DOHH2 (cell line): ENCODE results near the gene MYO1B.

ENCODE experiments used
- H3F3A ChIP-seq: fragments of 200-600 bp; sonication (generic), shearing (Covaris generic); 2 replicates; pipeline ENCODE4 v1.6.0; 2016; ENCODE audit warnings: antibody characterized with exemption, mild to moderate bottlenecking; ENCODE audit not compliant: control insufficient read depth, insufficient read depth
- H3K27ac ChIP-seq: fragments of 200-600 bp; sonication (generic); 2 replicates; pipeline ENCODE4 v1.5.1; 2014; ENCODE audit warnings: low read depth, mild to moderate bottlenecking, low read length, moderate library complexity
- H3K27me3 ChIP-seq: fragments of 200-600 bp; sonication (generic); 2 replicates; pipeline ENCODE4 v1.6.1; 2014; ENCODE audit warnings: mild to moderate bottlenecking, low read length, mixed read lengths; ENCODE audit not compliant: control insufficient read depth
- H3K36me3 ChIP-seq: fragments of 200-600 bp; sonication (generic); 2 replicates; pipeline ENCODE4 v1.6.1; 2014; ENCODE audit warnings: mild to moderate bottlenecking, low read length, moderate library complexity, mixed read lengths; ENCODE audit not compliant: control insufficient read depth
- H3K4me1 ChIP-seq: fragments of 200-600 bp; sonication (generic); 2 replicates; pipeline ENCODE4 v1.6.1; 2014; ENCODE audit warnings: mild to moderate bottlenecking, low read length, mixed read lengths; ENCODE audit not compliant: control insufficient read depth
- H3K4me2 ChIP-seq: fragments of 200-600 bp; sonication (generic); 2 replicates; pipeline ENCODE4 v1.6.0; 2014; ENCODE audit warnings: mild to moderate bottlenecking, low read length, moderate library complexity
- H3K4me3 ChIP-seq: fragments of 200-600 bp; sonication (generic); 2 replicates; pipeline ENCODE4 v1.5.1; 2014; ENCODE audit warnings: mild to moderate bottlenecking, low read length, mixed read lengths
- H3K79me2 ChIP-seq: fragments of 200-600 bp; sonication (generic); 2 replicates; pipeline ENCODE4 v1.6.1; 2014; ENCODE audit warnings: mild to moderate bottlenecking, low read length, mixed read lengths; ENCODE audit not compliant: control insufficient read depth
- H3K9me2 ChIP-seq: fragments of 200-600 bp; sonication (generic); replicated peaks from 2 replicates; pipeline ENCODE4 v1.6.1; 2014; ENCODE audit warnings: mild to moderate bottlenecking, low read length, mixed read lengths; ENCODE audit not compliant: control insufficient read depth
- H3K9me3 ChIP-seq: fragments of 200-600 bp; sonication (generic); 2 replicates; pipeline ENCODE4 v1.6.1; 2014; ENCODE audit warnings: antibody characterized with exemption, low read length, mixed read lengths; ENCODE audit not compliant: control insufficient read depth, insufficient read depth
- H4K20me1 ChIP-seq: fragments of 200-600 bp; sonication (generic); 2 replicates; pipeline ENCODE4 v1.6.0; 2014; ENCODE audit warnings: low read depth, mild to moderate bottlenecking, antibody characterized with exemption, low read length, moderate library complexity; ENCODE audit not compliant: control insufficient read depth, insufficient read depth
- CTCF ChIP-seq: fragments of 200-600 bp; sonication (generic); IDR thresholded peaks from one replicate; pipeline ENCODE4 v1.5.1; 2014; ENCODE audit warnings: antibody characterized with exemption, mild to moderate bottlenecking, low read depth, low read length; ENCODE audit not compliant: poor library complexity, severe bottlenecking
- EZH2phosphoT487 ChIP-seq: fragments of 200-600 bp; sonication (generic); IDR thresholded peaks from 2 replicates; pipeline ENCODE4 v1.6.1; 2017; ENCODE audit warnings: borderline replicate concordance, mild to moderate bottlenecking, antibody characterized with exemption, low read length, moderate library complexity, mixed read lengths

The MYO1B gene

DNA sequence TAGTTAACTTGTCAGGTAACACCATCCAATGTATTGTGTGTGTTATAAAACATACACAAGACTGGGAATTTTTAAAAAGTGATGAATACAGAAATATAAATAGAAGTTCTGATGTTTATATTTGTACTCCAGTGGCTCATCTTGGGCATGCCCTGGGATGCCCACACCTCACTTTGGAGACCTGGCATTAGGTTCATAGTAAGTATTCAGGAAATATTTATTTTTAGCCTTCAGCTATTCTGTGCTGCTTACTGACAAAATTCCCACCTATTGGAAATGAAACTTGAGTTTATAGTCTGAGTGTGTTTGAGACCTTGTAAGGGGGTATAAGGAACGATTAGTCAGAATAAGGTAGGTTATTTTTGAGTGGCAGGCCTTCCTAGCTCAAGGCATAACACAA, 67.5 kb downstream of the MYO1B start:
- Histone ChIP-seq H3F3A (no peaks in the 10 kb centered on the region), H3K79me2 (no peaks in the 10 kb centered on the region), H3K4me3 (no peak overlapping the region), H3K4me2 (no peak overlapping the region), H3K27me3 (no peaks in the 10 kb centered on the region), H3K4me1 (no peaks in the 10 kb centered on the region), H3K9me2 (no peaks in the 10 kb centered on the region), H3K36me3 (no peaks in the 10 kb centered on the region), H3K27ac (no peak overlapping the region), H4K20me1 (no peaks in the 10 kb centered on the region), H3K9me3 (no peaks in the 10 kb centered on the region)
- no peak for TF ChIP-seq CTCF
- TF ChIP-seq EZH2phosphoT487: no peak

- Histone ChIP-seq H3K36me3 (no peaks in the 10 kb centered on the region), H3K27me3 (no peaks in the 10 kb centered on the region; the same call in 1 of the 2 replicates), H3K4me1 (no peaks in the 10 kb centered on the region), H3K4me2 (no peak overlapping the region), H3K79me2 (no peaks in the 10 kb centered on the region), H4K20me1 (no peaks in the 10 kb centered on the region), H3K27ac (no peak overlapping the region), H3K9me2 (no peaks in the 10 kb centered on the region), H3K9me3 (no peaks in the 10 kb centered on the region), H3F3A (no peaks in the 10 kb centered on the region), H3K4me3 (no peak overlapping the region)
- TF ChIP-seq EZH2phosphoT487 (no peak), CTCF (no peak)
Observed at GRCh38 chr2:191314697-191315364, 69.6 kb downstream of the MYO1B start.

DNA sequence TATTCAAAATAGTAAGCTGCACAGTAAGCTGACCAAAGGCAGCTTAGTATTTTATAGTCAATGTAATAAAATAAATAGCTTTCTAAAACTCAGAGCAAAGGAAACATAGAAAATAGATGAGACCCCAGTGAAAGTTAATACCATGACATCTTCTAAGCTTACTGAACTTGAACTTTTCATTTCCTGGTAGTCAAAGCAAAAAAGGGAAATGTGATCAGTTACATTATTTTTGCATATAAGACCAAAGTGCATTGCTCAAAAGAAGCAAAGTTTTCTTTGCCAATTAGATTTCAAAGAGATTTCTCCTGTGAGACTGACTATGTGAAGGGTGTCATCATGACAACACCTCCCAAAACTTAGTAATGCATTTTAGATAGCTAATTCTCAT, 70.2 kb downstream of the MYO1B start:
- H3K27me3 ChIP-seq: no peaks in the 10 kb centered on the region; the same call in 1 of the 2 replicates
- no peaks in the 10 kb centered on the region for H3K9me3 ChIP-seq
- TF ChIP-seq CTCF (no peak), EZH2phosphoT487 (no peak)
- H4K20me1 ChIP-seq: no peaks in the 10 kb centered on the region
- no peaks in the 10 kb centered on the region for H3K4me1 ChIP-seq
- H3K79me2 ChIP-seq: no peaks in the 10 kb centered on the region
- H3K36me3 ChIP-seq: no peaks in the 10 kb centered on the region
- no peak overlapping the region for H3K4me2 ChIP-seq
- H3K27ac ChIP-seq: no peak overlapping the region
- H3K9me2 ChIP-seq: no peaks in the 10 kb centered on the region
- no peak overlapping the region for H3K4me3 ChIP-seq
- H3F3A ChIP-seq: no peaks in the 10 kb centered on the region
